GM19193 (cell line): Measurements from ENCODE around the gene TMEM139.

ENCODE experiments used
- POLR2A ChIP-seq: IDR thresholded peaks from 4 replicates; pipeline ENCODE4 v1.6.1; 2011; ENCODE audit not compliant: insufficient read depth, insufficient read length; ENCODE audit errors: extremely low read depth

TMEM139 gene

DNA sequence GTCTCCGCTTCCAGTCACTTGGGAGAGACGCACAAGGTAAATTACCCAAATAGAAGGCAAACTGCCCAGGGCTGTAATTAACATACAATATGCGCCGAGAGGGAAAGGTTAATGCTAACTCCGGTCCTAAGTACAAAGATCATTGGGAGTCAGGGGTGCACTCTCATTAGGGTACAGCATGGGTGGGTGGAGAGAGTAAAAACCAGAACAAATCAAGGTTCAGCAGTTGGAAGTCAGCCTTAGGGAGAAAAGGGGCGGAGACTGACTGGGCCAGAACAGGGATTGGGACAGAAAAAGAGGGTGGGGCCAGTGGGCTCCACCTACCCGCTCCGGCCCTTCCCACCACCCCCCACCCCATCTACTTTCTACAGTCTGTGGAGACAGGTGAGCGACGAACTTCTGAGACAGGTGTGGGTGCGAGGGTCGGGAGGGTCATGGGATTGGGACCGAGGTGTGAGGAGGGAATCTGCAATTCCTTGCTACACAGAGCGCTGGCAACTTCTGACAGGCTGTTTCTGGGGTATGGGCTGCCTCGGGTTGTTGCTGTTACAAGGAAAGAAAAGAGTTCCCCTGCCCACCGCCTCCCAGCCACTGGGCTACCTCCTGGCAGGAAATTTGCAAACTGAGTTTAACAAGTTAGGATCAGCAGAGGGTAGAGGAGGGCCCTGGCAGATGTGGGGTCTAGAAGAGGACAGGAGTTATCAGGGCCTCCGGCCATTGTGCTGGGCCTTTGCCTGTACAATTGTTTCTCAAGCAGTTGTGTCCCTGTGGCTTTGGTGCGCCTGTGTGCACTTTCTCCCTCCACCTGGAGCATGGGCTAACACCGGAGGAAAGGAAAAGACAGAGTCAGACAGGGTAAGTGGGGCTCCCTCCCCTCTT is at the start of gene TMEM139:
Gene TMEM139, plus strand, starts transcription at position 368 of the 879 bp plus-strand sequence. CDS start 1,000 bp downstream, outside the sequence.
- no peak for TF ChIP-seq POLR2A

DNA sequence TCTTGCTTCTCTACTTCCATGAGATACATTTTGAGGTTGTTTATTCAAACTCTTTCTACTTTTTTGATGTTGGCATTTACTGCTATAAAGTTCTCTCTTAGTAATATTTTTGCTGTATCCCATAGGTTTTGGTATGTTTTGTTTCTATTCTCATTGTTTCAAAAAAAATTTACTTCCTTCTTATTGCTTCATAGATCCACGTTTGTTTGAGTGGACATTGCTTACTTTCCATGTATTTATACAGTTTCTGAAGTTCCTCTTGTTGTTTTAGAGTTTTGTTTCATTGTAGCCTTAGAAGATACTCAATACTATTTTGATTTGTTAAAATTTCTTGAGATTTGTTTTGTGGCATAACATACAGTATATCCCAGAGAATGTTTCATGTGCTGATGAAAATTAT is 49.2 kb upstream of the TMEM139 start:
- TF ChIP-seq POLR2A = no peak

GRCh38 chr7:143236408-143236990 is 48.3 kb upstream of the TMEM139 start:
- no peak for TF ChIP-seq POLR2A

DNA sequence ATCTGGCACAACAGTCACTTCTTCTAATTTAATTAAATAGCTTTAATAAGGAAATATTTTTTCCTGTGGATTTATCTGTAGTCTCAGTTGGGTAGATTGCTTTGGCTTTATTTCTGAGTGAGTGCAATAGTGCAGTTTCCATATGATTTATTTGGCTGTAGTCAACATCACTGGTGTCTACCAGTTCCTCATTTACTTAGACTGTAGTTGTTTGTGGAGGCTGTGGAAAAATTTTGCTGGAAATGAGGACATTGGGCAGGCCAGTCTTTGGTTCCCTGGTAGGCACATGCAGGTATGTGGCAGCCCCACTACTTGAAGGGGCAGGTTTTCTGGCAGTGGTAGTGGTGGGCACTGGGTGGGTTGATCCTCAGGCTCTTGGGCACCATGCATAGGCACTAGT is 47.4 kb upstream of the TMEM139 start:
- TF ChIP-seq POLR2A = no peak

DNA sequence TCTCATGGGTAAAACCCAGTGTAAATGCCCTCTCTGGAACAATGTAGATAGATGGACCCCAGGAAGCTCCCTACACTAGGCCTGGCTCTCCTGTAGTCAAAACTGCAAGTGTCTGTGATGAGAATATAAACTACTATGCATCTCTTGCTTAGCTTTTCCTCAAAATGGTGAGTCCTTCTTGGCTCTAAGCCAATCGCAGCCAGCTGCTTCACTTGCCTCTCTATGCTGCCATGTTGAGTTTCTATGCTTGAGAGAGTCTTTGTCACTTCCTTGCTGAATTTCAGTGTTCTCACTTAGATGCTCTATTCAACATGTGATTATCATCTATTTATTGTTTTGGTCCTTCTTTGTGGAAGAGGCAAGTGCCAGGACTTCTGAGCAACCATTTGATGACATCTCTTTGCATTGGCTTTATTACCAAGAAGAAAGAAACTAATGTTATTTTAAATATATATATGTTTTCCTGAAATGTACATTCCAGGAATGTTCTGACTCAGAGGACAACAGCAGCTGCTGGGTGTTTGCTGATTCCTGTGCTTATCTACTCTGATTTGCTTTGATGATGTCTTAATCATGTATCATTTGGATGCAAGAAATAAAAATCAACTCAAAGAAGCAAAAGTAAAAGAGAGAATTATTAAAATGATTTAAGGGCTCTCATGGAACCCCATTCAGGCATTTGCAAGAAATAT is 46.3 kb upstream of the TMEM139 start:
- no peak for TF ChIP-seq POLR2A

GRCh38 chr7:143239813-143240212 is 44.9 kb upstream of the TMEM139 start:
- TF ChIP-seq POLR2A = no peak

GRCh38 chr7:143240291-143241168 is 44.2 kb upstream of the TMEM139 start:
- no peak for TF ChIP-seq POLR2A

DNA sequence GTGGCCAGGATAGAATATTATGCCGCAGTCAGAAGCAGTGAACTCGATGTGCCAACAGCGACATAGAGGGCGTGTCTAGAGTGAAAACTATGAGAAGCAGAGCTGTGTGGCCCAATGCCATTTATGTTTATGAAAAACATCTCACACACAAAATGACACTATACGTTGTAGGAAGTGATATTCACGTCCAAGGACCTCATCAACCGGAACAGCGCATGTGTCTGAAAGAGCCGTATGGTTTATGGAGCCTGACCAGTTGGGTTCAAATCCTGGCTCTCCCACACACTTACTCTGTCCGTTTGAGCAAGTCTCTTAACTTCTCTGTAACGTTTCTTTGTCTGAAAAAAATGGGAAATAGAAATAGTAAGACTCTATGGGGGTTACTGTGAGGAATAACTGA is 42.5 kb upstream of the TMEM139 start:
- no peak for TF ChIP-seq POLR2A

DNA sequence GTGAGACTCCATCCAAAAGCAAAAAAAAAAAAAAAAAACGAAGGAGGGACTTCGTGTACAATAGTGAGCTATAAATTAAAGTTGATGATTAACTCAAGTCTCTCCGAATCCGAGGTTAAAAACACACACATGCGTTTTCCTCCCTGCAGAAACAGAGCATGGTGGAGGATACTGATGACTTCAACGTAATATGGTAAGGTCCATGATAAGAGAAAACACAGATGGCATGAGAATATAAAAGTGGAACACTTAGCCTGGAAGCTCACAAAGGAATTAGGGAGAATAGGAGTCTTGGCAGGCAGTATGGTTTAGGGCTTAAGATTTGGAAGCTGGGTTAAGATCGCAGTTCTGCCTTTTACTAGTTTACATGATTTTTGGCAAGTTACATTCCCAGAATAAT is 41.6 kb upstream of the TMEM139 start:
- TF ChIP-seq POLR2A = no peak

GRCh38 chr7:143243614-143244013 is 41.1 kb upstream of the TMEM139 start:
- TF ChIP-seq POLR2A = no peak

- no peak for TF ChIP-seq POLR2A
Measured at GRCh38 chr7:143244321-143244720, 40.4 kb upstream of the TMEM139 start.

GRCh38 chr7:143245123-143245522 is 39.6 kb upstream of the TMEM139 start:
- TF ChIP-seq POLR2A = no peak

DNA sequence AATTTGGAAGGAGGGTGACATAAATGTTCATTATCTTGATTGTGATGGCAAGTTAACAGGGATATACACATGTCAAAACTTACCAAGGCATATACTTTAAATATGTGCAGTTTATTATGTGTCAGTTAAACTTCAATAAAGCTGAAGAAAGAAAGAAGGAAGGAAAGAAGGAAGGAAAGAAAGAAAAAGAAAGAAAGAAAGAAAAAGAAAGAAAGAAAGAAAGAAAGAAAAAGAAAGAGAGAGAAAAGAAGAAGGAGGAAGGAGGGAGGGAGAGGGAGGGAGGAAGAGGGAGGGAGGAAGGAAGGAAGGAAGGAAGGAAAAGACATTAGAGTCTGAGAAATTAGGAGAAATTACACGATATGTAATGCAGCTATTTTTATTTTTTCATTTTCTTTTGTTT is 37.4 kb upstream of the TMEM139 start:
- no peak for TF ChIP-seq POLR2A

GRCh38 chr7:143248761-143249354 is 35.9 kb upstream of the TMEM139 start:
- TF ChIP-seq POLR2A = no peak
